ENCODE results near the gene NEGR1. TPM values are rescaled to one million over a fixed set of nuclear protein-coding genes. Genes with fewer than 3 reads are reported as not detected.

The NEGR1 gene
- total and polyA plus RNA-seq, 4 donors: 0.08 to 0.14 (median 0.12) TPM; not detected in 1

DNA sequence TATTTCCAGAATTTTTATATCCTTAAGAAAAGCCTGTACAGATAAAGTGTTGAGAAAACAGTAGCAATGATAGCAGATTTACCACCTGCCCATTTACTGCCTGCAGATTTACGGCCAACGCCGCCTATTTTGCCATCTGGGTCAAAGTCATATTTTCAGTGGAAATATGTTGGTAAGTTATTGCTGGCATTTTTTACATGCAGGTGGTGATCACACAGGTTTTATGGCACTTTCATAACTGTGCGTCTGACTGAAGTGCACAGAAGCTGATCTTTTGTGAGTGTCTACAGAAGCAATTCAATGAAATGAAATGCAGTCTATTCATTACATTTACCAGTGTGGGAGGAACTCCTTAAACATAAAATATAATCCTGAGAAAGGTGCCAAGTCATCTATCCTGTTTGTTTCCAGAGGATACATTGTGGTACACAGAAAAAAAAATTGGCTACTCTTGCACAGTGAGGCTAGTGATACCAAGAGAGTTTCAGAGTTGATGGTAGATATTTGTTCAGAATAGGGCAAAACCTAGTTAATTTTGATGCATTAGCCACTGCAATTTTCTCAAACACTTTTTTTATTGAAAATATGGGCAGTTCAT, 458.5 kb downstream of the NEGR1 start:
- Histone ChIP-seq H3K9me3 (ENCODE audit: control insufficient read depth in 4 of 4, low read length in 3 of 4) (no peaks in the 10 kb centered on the region), H3K9ac (ENCODE audit: low read depth in 1 of 2, low read length in 2 of 2) (no peak overlapping the region), H3K4me1 (ENCODE audit: control insufficient read depth in 4 of 4, insufficient read depth in 4 of 4, low read length in 3 of 4) (no peaks in the 10 kb centered on the region), H3K27ac (ENCODE audit: low read depth in 1 of 2, low read length in 2 of 2) (no peak overlapping the region), H3K4me3 (ENCODE audit: low read depth in 1 of 3, low read length in 3 of 3) (no peak overlapping the region), H3K36me3 (ENCODE audit: control insufficient read depth in 4 of 4, insufficient read depth in 3 of 4, low read depth in 1 of 4, low read length in 3 of 4) (no peaks in the 10 kb centered on the region), H3K27me3 (ENCODE audit: control insufficient read depth in 4 of 4, insufficient read depth in 4 of 4, low read length in 3 of 4) (no peaks in the 10 kb centered on the region)
- WGBS: 84% methylated on average over 4 of the region's 4 CpGs
- TF ChIP-seq RXRA (IDR thresholded peaks at IDR 0.05) (no peak), TAF1 (conservative IDR thresholded peaks at IDR 0.05) (no peak), FOXA2 (IDR thresholded peaks at IDR 0.05) (no peak), NR2F2 (IDR thresholded peaks at IDR 0.05) (no peak)
- TF ChIP-seq, protein P1, sequence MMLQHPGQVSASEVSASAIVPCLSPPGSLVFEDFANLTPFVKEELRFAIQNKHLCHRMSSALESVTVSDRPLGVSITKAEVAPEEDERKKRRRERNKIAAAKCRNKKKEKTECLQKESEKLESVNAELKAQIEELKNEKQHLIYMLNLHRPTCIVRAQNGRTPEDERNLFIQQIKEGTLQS (IDR thresholded peaks at IDR 0.05): no peak
- DNase-seq (ENCODE audit: low spot score): no peak

DNA sequence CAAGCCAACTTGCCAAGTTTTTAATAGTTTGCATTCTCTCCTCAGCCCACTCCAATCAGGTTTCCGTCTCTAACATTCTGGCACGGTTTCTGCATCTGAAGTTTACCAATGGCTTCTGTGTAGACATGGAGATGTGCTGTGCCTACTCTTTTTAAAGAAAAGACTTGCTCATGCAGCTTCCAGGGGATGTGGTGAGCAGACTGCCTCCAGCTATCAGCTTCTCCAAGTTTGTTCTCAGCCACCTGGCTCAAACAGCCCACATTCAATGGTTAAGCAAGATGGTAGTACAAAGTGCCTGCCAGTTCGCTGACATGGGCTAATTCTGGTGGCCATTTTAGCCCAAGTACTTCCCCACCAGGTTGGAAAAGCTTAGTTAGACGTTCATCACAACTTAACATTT, 465.3 kb downstream of the NEGR1 start:
- Histone ChIP-seq H3K36me3 (ENCODE audit: control insufficient read depth in 4 of 4, insufficient read depth in 3 of 4, low read depth in 1 of 4, low read length in 3 of 4) (no peaks in the 10 kb centered on the region), H3K9me3 (ENCODE audit: control insufficient read depth in 4 of 4, low read length in 3 of 4) (no peaks in the 10 kb centered on the region)
- TF ChIP-seq EGR1 (IDR thresholded peaks at IDR 0.05; ENCODE audit: low read depth in 2 of 2) (no peak), HNF4A (conservative IDR thresholded peaks at IDR 0.05) (no peak), RAD21 (IDR thresholded peaks at IDR 0.05) (no peak), YY1 (IDR thresholded peaks at IDR 0.05) (no peak), HNF4G (IDR thresholded peaks at IDR 0.05) (no peak), NR2F2 (IDR thresholded peaks at IDR 0.05) (no peak), FOXA1 (IDR thresholded peaks at IDR 0.05) (no peak), SP1 (IDR thresholded peaks at IDR 0.05) (no peak), FOXA2 (IDR thresholded peaks at IDR 0.05) (no peak), GABPA (IDR thresholded peaks at IDR 0.05 in 1 of 2, conservative IDR thresholded peaks at IDR 0.05 in 1 of 2) (no peak), RXRA (IDR thresholded peaks at IDR 0.05) (no peak)
- TF ChIP-seq, protein P2, sequence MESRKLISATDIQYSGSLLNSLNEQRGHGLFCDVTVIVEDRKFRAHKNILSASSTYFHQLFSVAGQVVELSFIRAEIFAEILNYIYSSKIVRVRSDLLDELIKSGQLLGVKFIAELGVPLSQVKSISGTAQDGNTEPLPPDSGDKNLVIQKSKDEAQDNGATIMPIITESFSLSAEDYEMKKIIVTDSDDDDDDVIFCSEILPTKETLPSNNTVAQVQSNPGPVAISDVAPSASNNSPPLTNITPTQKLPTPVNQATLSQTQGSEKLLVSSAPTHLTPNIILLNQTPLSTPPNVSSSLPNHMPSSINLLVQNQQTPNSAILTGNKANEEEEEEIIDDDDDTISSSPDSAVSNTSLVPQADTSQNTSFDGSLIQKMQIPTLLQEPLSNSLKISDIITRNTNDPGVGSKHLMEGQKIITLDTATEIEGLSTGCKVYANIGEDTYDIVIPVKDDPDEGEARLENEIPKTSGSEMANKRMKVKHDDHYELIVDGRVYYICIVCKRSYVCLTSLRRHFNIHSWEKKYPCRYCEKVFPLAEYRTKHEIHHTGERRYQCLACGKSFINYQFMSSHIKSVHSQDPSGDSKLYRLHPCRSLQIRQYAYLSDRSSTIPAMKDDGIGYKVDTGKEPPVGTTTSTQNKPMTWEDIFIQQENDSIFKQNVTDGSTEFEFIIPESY (IDR thresholded peaks at IDR 0.05): no peak
- TF ChIP-seq, protein P3, sequence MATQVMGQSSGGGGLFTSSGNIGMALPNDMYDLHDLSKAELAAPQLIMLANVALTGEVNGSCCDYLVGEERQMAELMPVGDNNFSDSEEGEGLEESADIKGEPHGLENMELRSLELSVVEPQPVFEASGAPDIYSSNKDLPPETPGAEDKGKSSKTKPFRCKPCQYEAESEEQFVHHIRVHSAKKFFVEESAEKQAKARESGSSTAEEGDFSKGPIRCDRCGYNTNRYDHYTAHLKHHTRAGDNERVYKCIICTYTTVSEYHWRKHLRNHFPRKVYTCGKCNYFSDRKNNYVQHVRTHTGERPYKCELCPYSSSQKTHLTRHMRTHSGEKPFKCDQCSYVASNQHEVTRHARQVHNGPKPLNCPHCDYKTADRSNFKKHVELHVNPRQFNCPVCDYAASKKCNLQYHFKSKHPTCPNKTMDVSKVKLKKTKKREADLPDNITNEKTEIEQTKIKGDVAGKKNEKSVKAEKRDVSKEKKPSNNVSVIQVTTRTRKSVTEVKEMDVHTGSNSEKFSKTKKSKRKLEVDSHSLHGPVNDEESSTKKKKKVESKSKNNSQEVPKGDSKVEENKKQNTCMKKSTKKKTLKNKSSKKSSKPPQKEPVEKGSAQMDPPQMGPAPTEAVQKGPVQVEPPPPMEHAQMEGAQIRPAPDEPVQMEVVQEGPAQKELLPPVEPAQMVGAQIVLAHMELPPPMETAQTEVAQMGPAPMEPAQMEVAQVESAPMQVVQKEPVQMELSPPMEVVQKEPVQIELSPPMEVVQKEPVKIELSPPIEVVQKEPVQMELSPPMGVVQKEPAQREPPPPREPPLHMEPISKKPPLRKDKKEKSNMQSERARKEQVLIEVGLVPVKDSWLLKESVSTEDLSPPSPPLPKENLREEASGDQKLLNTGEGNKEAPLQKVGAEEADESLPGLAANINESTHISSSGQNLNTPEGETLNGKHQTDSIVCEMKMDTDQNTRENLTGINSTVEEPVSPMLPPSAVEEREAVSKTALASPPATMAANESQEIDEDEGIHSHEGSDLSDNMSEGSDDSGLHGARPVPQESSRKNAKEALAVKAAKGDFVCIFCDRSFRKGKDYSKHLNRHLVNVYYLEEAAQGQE (IDR thresholded peaks at IDR 0.05): no peak
- TF ChIP-seq, protein P4, sequence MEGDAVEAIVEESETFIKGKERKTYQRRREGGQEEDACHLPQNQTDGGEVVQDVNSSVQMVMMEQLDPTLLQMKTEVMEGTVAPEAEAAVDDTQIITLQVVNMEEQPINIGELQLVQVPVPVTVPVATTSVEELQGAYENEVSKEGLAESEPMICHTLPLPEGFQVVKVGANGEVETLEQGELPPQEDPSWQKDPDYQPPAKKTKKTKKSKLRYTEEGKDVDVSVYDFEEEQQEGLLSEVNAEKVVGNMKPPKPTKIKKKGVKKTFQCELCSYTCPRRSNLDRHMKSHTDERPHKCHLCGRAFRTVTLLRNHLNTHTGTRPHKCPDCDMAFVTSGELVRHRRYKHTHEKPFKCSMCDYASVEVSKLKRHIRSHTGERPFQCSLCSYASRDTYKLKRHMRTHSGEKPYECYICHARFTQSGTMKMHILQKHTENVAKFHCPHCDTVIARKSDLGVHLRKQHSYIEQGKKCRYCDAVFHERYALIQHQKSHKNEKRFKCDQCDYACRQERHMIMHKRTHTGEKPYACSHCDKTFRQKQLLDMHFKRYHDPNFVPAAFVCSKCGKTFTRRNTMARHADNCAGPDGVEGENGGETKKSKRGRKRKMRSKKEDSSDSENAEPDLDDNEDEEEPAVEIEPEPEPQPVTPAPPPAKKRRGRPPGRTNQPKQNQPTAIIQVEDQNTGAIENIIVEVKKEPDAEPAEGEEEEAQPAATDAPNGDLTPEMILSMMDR (IDR thresholded peaks at IDR 0.05; ENCODE audit: low read depth, low read length, missing input control): no peak
- TF ChIP-seq, protein P1 (IDR thresholded peaks at IDR 0.05): no peak
- TF ChIP-seq, protein P5, sequence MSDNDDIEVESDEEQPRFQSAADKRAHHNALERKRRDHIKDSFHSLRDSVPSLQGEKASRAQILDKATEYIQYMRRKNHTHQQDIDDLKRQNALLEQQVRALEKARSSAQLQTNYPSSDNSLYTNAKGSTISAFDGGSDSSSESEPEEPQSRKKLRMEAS (IDR thresholded peaks at IDR 0.05): no peak

More for the DNA sequence above, 465.3 kb downstream of the NEGR1 start:
- Histone ChIP-seq H3K4me1 (ENCODE audit: control insufficient read depth in 4 of 4, insufficient read depth in 4 of 4, low read length in 3 of 4) (no peaks in the 10 kb centered on the region), H3K27me3 (ENCODE audit: control insufficient read depth in 4 of 4, insufficient read depth in 4 of 4, low read length in 3 of 4) (no peaks in the 10 kb centered on the region), H3K9ac (ENCODE audit: low read depth in 1 of 2, low read length in 2 of 2) (no peak overlapping the region), H3K27ac (ENCODE audit: low read depth in 1 of 2, low read length in 2 of 2) (no peak overlapping the region), H3K4me3 (ENCODE audit: low read depth in 1 of 3, low read length in 3 of 3) (no peak overlapping the region)
- 68% methylated on average over 4 of the region's 4 CpGs for WGBS
- DNase-seq (ENCODE audit: low spot score): no peak
